GDM1 (cell line): ENCODE results near the gene CLDN17.

Experiments
- DNase-seq: peaks from one replicate; lab custom pipeline; 2025; lab: John Stamatoyannopoulos, UW

Gene CLDN17, protein sequence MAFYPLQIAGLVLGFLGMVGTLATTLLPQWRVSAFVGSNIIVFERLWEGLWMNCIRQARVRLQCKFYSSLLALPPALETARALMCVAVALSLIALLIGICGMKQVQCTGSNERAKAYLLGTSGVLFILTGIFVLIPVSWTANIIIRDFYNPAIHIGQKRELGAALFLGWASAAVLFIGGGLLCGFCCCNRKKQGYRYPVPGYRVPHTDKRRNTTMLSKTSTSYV

DNA sequence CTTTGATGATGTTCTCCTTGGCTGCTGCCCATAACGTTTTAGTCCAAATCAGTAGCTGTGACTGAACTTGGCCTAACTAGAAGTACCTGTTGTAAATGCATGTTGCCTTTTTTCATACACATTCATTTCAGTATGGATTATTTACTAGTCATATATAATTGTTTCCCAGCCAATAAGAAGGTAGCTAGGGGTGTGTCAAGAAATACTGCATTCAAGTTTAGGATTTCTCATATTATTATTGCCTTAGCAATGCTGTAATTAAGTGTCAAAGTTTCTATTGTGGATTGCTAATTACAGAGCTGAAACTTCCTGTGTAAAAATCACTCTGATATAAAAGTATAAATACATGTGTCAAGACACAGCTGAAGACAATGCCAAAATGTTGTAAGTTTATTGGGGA lies at the start of gene CLDN17:
TSS of gene CLDN17 (minus strand) at position 101 of the 400 bp plus-strand sequence. CDS start 188 bp downstream, outside the sequence.
- DNase-seq = no peak

DNA sequence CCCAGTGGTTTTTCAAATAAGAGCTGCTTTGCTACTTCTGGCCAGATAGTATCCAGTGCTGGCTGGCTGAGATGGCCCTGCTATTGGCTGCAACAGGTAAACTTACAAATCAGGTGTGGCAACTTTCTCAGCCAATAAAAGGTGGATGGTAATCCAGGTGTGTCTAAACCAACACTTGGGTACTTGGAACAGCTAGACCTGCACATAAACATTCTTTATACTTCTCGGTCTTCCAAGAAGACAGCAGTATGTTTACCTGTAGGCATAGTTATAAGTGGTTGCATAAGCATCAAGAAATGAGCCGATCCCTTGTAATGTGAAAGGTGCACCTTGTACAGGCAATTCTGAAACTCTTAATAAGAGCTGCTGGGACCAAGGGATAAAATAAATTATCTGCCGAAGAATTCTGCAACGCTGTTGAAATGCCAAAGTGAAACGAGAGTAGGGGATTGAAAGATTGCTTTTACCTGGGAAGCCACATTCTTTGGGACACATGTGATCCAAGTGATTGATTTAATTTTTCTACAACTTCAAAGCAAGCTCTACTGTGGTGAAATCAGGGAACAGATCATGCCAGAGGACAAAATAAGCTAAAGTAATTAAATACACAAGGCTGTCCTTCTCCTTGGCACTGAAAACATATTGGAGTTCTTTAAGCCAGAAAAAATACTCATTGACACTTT lies 49.6 kb upstream of the CLDN17 start, which contains the start of gene CLDN8:
TSS of gene CLDN8 (minus strand) at position 57 of the 683 bp plus-strand sequence. CDS start 172 bp downstream, outside the sequence.
- DNase-seq = no peak

DNA sequence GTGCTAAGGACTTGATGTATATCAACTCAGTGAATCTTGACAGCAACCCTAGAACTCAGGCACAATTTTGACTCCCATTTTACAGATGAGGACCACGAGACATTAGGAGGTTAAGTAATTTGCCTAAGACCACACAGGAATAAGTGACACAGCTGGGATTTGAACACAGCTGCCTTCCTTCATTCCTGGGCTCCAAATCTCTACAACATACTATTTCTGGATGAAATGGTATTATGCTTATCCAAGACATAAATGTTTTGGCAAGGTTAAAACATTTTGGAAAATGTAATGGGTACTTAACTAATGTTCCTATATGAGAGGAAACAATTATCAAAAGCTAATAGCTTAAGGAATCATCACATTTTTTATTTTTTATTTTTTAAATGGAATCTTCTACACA lies 44.5 kb upstream of the CLDN17 start:
- DNase-seq = no peak

DNA sequence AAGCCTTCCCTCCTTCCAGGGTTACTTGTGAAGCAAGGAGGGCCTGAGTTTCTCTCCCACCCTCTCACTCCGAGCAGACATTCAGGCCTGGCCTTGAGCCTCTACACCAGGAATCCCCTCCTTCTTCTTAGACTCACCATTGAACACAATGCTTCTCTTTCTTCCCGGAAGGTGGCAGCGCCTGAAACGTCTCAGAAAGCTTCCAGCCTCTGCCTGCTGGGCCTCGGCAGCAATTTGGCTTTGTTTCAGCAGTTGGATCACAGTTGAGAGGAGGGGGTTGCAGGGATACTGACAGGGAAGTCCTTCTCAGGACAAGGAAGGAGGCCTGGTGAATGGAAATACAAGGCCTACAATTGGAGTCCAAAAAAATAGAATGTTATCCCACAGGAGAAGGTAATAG lies 43.0 kb upstream of the CLDN17 start:
- DNase-seq = no peak

DNA sequence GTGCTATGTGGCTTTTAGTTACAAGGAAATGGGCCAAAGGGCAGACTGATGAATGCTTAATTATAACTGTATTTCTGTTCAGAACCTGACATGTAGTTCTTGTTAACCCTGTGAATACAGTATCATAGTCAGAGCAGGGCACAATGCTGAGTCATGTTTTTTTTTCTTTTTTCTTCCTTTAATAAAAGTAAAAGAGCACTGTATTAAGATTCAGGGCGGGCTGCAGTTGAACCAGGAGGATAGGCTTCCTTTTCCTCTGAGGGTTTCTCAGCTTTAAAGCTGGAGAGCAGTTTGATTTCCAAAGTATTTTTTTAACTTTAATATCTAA lies 40.6 kb upstream of the CLDN17 start:
- DNase-seq = no peak

DNA sequence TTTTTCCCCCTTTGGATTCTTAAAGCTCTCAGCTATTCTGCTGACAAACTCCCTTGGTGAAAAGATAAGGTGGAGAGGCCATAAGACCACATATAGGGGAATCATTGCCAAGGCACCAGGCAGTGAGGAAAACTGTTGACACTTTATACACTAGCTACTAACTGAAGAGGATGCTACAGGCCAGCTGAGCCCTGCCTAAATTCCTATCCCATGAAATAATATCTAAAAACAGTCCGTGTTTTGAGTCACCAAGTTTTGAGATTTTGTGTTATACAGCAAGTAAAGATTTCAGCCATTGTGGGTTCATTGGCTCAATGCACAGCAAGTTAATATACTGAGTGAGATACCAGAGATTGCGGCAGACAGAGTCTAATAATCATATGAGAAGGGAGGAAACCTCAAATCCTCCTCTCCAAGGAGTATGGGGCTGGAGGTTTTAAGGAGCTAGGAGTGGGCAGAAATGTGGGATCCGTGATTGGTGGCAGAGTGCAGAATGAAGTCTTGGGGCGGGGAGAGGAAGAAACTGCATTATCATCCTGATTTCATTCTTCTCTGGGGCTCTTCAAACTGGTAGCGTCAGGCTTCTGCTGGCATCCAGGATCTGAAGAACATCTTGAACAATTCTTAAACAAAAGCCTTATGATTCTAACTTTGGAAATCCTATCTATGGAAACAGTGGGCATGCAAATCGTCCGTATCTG lies 40.1 kb upstream of the CLDN17 start:
- DNase-seq = no peak

DNA sequence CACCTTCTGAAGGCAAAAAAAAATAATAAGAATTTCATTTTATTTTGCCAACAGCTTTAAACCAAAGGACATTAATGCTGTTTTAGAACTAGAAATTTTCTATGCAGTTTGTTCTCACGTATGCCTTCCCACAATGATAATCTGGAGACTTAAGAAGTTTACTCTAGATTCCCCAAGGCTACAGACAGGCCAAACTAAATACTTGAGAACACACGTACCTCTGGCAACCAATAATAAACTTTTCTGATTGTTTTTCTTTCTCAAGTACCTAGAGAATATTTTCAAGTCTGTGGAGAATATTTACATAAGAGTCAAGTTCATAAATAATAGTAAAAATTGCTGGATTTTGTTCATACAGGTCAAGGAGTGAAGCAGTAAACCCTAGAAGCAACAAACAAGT lies 33.4 kb upstream of the CLDN17 start:
- no peak for DNase-seq

DNA sequence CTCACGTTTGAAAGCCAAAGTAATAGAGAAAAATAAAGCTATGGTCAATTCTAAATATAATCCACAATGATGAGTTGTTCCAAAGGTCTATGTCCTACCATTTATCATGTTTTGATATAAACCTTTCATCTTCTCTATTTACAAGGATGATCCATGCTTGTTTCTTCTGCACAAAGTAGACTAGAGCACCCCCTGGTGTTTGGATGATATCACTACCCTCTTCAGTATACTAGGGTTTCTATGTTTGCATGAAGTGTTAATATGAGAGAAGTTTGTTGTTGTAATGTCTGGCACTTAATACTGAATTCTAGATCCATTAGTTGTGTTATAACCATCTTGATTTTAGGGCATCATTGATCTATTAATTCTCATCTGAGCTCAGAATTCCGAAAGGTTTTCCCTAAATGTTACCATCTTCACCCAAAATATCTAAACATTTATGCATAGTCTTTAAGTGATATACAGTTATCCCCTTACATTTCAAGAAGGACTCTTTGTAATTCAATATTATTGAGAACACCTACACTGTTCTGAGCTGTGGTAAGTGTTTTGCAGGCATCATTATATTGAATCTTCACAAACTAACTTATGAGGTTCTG lies 28.2 kb upstream of the CLDN17 start:
- DNase-seq = no peak

DNA sequence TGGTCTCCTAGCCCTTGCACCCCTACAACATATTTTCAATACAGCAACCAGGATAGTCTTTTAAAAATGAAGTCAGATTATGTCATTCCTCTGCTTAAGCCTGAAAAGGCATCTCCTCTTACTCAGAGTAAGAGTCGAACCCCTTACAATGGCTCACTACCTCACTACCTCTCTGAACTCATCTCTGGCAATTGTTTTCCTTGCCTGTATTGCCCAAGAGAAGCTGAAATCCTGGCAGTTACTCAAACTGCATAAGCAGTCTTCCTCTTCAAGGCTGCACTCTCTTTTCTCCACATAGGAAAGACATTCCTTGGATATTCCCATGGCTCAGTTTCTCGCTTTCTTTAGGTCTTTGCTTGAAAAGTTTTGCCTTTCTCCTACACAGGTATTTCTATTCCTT lies 26.6 kb upstream of the CLDN17 start:
- no peak for DNase-seq

DNA sequence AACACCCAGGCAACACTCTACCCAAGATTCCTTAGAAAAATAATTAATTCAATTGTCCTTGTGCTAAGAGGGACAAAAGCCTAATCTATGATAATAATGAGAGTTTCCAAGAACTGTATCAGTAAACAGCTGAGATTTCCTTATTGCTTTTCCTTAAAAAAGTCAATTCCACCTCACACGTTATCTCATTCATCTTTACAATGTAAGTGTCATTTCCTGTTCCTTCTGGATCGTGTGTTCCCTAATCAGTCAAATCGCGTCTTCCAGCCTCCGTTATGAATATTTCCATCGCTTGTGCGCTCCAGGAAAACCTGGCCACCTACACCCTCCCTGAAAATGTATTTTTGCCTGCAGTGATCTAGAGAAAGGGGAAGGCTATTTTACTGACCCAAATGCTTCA lies 23.9 kb upstream of the CLDN17 start:
- no peak for DNase-seq

DNA sequence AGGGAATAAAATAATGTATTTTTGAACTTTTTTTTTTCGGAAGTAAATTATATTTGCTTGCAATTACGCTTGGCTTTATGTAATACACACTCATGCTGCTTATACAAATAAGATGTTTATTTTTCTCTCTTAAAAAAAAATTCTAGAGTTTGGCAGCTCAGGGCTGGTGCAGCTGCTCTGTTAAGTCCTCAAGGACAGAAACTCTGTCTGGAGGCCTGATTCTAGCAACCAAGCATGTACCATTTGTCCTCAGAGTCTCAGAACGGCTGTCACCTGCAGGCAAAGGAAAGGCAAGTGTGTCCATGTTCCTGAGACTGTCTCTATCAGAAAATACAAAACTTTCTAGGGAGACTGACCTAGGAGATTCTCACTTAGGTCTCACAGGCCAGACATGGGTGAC lies 23.2 kb upstream of the CLDN17 start:
- no peak for DNase-seq

DNA sequence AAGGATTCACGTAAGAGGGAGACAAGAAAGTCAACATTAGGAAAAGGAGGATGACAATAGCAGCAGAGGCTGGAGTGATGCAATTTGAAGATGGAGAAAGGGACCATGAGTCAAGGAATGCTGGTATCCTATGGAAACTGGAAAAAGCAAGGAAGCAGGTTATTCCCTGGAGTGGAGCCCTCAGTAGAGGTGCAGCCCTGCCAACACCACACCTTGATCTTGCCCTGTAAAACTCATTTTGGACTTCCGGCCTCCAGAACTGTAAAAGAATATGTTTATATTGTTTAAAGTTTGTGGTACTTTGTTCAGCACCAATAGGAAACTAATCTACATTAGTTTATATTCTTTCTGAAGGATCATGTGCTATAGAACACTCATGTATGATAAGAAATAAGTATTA lies 19.6 kb upstream of the CLDN17 start:
- no peak for DNase-seq

DNA sequence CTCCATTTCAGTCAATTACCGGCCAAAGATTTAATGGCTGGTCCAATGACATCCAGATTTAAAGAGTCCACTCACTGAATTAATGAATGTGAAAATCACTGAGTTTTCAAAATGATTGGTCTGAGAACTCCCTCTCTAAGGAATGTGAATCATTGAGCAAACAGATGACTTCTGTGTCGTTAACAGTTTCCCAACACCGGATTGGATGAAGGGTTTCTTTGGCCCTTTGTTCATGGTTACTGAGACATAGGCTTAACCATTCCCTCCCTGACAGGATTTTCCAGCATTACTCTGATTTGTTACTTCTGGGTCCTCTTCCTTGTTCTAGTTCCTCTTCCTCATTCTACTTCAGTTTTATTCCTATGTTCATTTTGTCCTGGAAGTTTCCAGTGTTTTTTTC lies 1.5 kb upstream of the CLDN17 start:
- no peak for DNase-seq

DNA sequence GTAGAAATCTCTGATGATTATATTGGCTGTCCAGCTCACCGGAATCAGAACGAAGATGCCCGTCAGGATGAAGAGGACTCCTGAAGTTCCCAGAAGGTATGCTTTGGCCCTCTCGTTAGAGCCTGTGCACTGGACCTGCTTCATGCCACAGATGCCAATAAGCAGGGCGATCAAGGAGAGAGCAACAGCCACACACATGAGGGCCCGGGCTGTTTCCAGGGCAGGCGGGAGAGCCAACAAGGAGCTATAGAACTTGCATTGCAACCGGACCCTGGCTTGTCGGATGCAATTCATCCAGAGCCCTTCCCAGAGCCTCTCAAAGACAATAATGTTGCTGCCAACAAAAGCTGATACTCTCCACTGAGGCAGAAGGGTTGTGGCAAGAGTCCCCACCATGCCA lies 434 bp downstream of the CLDN17 start:
- DNase-seq = no peak

DNA sequence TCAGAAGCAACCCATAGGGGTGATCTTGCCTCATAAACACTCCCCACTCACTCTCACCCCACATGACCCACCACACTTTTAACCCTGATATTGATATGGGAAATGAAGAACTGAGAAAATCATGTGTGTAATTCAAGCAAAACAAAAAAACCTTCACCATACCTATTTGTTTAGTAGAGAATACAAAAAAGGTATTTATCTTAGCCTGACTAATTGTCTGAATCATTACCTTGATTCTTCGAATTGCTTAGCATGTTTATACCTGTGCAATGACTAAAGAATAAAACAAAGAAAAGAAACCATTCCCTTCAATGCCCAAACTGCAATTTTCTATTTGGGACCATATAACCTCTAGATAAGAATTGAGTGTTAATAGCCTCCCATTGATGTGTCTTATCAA lies 1.8 kb downstream of the CLDN17 start:
- no peak for DNase-seq

DNA sequence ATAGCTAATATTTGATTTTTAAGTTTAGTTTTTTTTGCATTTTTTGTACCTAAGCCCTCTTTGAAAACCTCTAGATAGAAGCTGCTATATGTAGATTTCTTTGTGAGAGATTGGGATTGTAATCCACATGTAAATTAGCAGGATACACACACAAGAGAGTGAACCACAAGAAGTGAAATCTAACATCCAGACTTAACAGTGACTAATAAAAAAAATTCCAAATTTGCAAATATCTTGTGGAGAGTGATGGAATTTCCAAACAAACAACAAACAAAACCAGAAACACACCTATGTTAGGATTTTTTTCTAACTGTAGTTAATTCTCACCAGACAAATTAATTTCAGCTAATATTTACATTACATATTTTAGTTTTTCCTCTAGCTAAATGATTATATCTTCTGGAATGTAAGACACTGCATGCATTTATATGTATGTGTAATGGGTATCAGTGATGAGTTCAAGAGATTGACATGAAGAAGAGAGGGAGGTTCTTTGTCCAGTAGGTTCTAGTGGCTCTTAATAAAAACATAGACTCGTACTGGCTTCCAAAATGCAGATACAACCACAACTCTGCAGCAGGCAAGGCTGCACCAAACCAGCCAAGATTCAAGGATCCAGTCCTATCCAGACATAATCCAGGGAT lies 12.8 kb downstream of the CLDN17 start:
- no peak for DNase-seq

DNA sequence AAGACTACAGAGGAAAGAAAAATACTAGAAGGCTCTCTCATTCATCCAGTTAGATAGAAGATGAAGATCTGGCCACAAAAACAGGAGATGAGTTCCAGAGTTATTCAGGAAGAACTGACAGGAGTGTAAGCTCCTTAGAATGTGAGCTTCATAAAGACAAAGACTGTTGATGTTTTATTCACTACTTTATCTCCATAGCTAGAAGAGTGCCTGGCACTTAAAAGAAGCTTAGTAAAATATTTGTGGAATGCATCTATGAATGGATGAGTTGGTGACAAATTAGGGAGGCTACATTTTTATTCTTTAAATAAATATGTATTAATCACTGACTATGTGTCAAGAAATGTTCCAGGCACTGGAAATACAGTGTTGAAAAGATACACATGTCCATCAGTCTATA lies 13.8 kb downstream of the CLDN17 start:
- no peak for DNase-seq

DNA sequence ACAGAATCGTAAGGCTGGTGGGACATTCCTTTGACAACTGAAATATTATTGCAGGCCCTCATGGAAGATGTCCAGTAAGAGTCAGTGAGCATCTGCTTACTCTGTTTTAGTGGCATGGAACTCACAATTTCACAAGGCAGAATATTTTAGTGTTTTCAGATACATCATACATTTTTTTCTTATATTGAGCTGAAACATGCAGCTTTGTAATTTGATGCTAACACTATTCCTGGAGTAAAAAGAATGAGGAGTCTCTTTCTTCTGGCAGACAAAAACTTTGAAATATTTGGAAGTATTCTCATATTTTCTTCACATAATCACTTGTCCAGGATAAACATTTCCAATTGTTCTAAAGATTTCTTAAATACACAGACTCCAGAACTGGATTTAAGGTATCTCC lies 17.7 kb downstream of the CLDN17 start:
- DNase-seq = no peak

DNA sequence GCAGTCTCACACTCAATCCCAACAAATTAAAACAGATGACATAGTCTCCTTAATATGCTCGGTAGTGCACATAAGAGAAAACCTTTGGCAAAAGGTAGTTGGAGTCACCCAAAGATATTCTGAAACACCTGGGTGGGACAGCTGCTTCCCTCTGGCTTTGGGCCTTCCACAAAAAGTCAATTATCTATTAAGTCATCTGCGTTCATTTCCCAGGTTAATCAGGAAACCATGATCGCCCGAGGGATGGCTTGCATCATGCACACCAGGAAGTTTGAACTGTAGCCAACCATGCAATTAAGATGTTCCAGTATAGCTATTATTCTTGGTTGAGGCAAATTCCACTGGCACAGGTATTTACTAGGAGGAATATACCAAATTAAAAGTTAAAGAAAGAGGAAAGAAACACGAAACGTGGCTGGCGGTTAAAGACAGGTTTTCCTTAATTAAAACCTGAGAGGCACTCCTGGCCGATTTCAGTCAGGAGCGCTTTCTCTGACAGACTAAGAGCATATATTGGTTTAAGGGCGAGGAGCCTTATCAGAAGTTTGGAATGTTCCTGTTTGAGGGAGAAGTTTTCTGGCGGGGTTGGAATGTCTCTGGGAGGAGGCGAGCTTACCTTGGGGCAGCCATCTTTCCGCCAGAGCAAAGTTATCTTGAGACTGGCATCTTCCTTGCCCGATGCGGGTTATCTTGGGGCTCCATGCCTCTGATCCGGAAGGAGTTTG lies 19.9 kb downstream of the CLDN17 start:
- no peak for DNase-seq

DNA sequence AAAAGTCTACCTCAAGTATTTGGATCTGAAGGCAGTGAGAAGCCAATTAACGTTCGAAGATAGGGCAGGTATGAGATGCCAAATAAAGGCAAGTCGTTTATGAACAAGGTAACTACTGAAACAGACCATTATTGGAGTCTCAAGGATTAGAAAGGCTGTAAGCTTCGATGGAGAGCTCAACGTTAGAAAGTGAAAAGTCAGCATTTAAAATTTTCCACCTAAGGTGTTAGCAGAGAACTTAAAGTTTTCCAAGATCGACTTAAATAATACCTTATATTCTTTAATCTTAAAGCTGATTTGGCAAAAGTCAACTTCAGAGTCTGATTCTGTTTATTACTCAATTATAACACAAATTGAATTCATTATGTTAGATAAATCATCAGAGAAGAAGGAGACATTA lies 28.1 kb downstream of the CLDN17 start:
- no peak for DNase-seq

DNA sequence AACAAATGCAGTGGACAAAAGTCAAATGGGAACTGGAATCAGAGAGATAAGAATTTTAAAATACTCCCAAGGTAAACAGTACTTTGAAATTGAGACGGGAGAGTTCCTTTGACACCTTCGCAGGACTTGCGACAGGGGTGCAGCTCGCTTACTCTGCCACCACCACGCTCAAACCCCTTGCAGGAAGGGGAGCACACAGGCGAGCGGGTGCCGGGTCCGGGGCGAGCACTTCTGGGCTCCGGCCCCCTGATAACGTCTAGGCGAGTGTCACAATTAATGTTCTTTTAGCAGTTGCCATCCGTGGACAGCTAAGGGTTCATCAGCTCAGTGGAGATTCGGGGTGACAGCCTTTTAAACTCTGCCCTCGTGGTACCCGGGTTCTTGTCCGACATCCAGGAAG lies 37.4 kb downstream of the CLDN17 start:
- no peak for DNase-seq

DNA sequence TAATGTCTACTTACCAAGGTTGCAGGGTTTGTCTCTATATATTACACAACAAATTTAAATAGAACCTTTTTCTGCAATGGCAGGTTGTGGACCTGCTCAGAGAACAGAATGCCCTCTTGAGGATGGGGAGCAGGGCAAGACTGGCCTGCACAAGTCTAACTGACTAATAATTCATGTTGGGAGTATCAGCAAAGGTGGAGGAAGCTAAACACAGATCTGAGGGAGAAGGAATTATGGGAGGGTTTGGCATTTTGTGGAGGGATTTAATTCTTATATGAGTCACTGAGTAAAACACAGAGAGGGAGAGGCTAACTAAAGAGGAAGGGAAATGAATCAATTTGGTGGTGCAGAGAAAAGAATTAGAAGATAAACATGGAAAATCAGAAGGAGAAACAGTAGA lies 40.0 kb downstream of the CLDN17 start:
- no peak for DNase-seq
